Testis (tissue), 2 donors: ENCODE measurements around the gene IL17RB.

ENCODE experiments used
- CTCF ChIP-seq, 3 experiments: fragments of 450-650 bp in 2 of 3; fragments of 200-600 bp in 1 of 3; sonication (generic) in 1 of 3; IDR thresholded peaks; one replicate each; pipeline ENCODE4 v1.5.1; 2016 to 2019; ENCODE audit warnings: antibody characterized with exemption in 3 of 3, mild to moderate bottlenecking in 2 of 3, moderate library complexity in 1 of 3
- POLR2A ChIP-seq: fragments of 450-650 bp; IDR thresholded peaks from one replicate; pipeline ENCODE4 v1.6.1; 2017; ENCODE audit warnings: antibody characterized with exemption, mild to moderate bottlenecking, moderate library complexity

GRCh38 chr3:53829605-53830004, 16.8 kb upstream of the IL17RB start:
- TF ChIP-seq POLR2A (no peak), CTCF (IDR thresholded peaks at IDR 0.05) (no peak)
